ENCODE data around the gene KDELR1. TPM values are rescaled to one million over a fixed set of nuclear protein-coding genes. Genes with fewer than 3 reads are reported as not detected.
A peak's percentile ranks its signal among the peaks of the same experiment; 100 is the strongest.

Gene KDELR1
- 80.2 and 87.8 TPM in 2 replicates for total RNA-seq

DNA sequence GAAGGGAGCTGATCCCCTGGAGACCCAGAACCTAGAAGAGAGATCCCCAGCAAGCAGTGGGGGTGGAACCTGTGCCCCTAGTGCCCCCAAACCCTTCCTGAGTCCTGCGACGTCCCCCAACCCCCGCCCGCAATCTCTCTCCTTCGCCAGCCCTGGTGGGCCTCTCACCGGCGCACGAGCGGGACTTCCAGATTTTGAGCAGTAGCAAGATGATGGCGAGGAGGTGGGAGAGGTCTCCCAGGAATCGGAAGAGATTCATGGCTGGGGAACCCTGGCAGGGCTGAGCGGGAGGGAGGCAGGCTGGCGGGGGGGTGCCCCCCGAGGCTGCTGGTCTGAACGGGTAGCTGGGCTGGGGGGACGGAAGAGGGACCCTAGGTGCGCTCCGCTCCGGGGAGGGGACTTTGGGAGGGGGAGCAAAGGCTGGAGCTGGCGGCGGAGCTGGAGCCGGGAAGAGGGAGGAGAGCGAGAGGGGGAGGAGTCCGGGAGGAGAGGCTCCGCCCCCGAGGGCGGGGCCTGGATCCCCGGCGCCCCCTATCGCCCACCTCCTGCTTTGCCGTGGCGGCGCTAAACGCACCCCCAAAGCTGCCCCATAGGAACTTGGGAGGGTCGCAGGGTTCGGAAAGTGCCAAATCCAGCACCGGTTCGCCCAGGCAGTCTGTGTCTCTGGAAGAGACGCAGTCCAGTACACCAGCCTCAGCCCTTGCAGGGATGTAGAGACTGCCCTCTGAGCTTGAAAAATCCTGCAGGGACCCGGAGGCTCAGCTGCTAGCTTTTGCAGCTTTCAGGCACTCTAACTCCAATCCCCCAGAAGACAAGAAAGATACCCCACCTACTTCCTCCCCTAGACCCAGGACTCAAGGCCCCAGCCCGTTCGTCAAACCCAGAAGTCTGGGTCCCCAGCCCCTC, at the start of gene KDELR1:
KDELR1 (minus strand) TSS at position 452 of the 906 bp plus-strand sequence; CDS start at position 259, 193 bp downstream.
- Mint-ChIP-seq H3K4me3 (ENCODE audit: low read depth) (peak within 1 kb of the TSS; percentile 99), H3K4me1 (ENCODE audit: low read depth) (peaks cover 16% of the 10 kb centered on the region)
- intact Hi-C loops (cut with micrococcal nuclease), result loop anchor here (1.0 kb wide), 1 partner anchor 27 kb away; the partner anchor contains the start of gene SYNGR4

DNA sequence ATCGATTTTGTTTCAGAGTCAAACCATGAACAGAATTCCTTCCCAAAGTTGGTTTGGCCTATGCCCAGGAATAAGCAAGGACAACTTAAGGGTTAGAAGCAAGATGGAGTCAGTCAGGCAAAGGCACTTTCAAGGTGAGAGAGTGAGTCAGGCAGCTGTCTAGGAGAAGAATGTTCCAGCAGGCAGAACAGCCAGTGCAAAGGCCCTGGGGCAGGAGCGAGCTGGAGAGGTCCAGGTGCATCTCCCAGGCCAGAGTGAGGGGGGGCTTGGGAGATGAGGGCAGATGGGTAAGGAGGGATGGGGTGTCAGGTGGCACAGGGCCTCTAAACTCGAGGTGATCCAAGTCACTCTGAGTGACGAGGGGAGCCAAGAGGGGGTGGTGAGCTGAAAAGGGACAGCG, 45.2 kb upstream of the KDELR1 start:
- peaks cover 10% of the 10 kb centered on the region for H3K27me3 Mint-ChIP-seq (ENCODE audit: low read depth)
- H3K4me3 Mint-ChIP-seq (ENCODE audit: low read depth), result no peak overlapping the region
- H3K36me3 Mint-ChIP-seq (ENCODE audit: low read depth), result no peaks in the 10 kb centered on the region
- H3K9me3 Mint-ChIP-seq, result no peaks in the 10 kb centered on the region
- no peak for DNase-seq (ENCODE audit: low spot score)
- intact Hi-C loops (cut with micrococcal nuclease), result no loop called here
- H3K27ac Mint-ChIP-seq, result no peak overlapping the region
- no peaks in the 10 kb centered on the region for H3K4me1 Mint-ChIP-seq (ENCODE audit: low read depth)

More for the DNA sequence above, at the start of gene KDELR1:
- peak; percentile 69 for DNase-seq (ENCODE audit: low spot score)
- Mint-ChIP-seq H3K27ac (peak within 1 kb of the TSS; percentile 97), H3K36me3 (ENCODE audit: low read depth) (peaks cover 19% of the 10 kb centered on the region), H3K9me3 (no peaks in the 10 kb centered on the region), H3K27me3 (ENCODE audit: low read depth) (peaks cover 35% of the 10 kb centered on the region)

- Mint-ChIP-seq H3K27me3 (ENCODE audit: low read depth) (peaks cover 4% of the 10 kb centered on the region), H3K9me3 (no peaks in the 10 kb centered on the region), H3K4me3 (ENCODE audit: low read depth) (no peak overlapping the region), H3K4me1 (ENCODE audit: low read depth) (no peaks in the 10 kb centered on the region), H3K27ac (no peak overlapping the region), H3K36me3 (ENCODE audit: low read depth) (no peaks in the 10 kb centered on the region)
- intact Hi-C loops (cut with micrococcal nuclease), result no loop called here
- no peak for DNase-seq (ENCODE audit: low spot score)
Observed at GRCh38 chr19:48433337-48433736, 42.0 kb upstream of the KDELR1 start.

GRCh38 chr19:48428670-48429069, 37.3 kb upstream of the KDELR1 start:
- Mint-ChIP-seq H3K36me3 (ENCODE audit: low read depth) (no peaks in the 10 kb centered on the region), H3K4me3 (ENCODE audit: low read depth) (no peak overlapping the region), H3K4me1 (ENCODE audit: low read depth) (peaks cover 5% of the 10 kb centered on the region), H3K27ac (no peak overlapping the region), H3K9me3 (no peaks in the 10 kb centered on the region), H3K27me3 (ENCODE audit: low read depth) (no peaks in the 10 kb centered on the region)
- no peak for DNase-seq (ENCODE audit: low spot score)
- intact Hi-C loops (cut with micrococcal nuclease), result no loop called here

GRCh38 chr19:48424694-48425219, 33.4 kb upstream of the KDELR1 start:
- no peak for DNase-seq (ENCODE audit: low spot score)
- no peak overlapping the region for H3K4me3 Mint-ChIP-seq (ENCODE audit: low read depth)
- H3K27ac Mint-ChIP-seq, result peak overlapping the region; percentile 3
- H3K36me3 Mint-ChIP-seq (ENCODE audit: low read depth), result no peaks in the 10 kb centered on the region
- no peaks in the 10 kb centered on the region for H3K9me3 Mint-ChIP-seq
- no peaks in the 10 kb centered on the region for H3K27me3 Mint-ChIP-seq (ENCODE audit: low read depth)
- peaks cover 5% of the 10 kb centered on the region for H3K4me1 Mint-ChIP-seq (ENCODE audit: low read depth)
- intact Hi-C loops (cut with micrococcal nuclease), result no loop called here

GRCh38 chr19:48421548-48421947, 30.2 kb upstream of the KDELR1 start:
- intact Hi-C loops (cut with micrococcal nuclease), result no loop called here
- no peak for DNase-seq (ENCODE audit: low spot score)
- Mint-ChIP-seq H3K4me3 (ENCODE audit: low read depth) (no peak overlapping the region), H3K27me3 (ENCODE audit: low read depth) (peaks cover under 1% of the 10 kb centered on the region), H3K27ac (no peak overlapping the region), H3K36me3 (ENCODE audit: low read depth) (no peaks in the 10 kb centered on the region), H3K4me1 (ENCODE audit: low read depth) (peaks cover 21% of the 10 kb centered on the region), H3K9me3 (no peaks in the 10 kb centered on the region)

- H3K36me3 Mint-ChIP-seq (ENCODE audit: low read depth), result no peaks in the 10 kb centered on the region
- peak overlapping the region; percentile 67 for H3K4me3 Mint-ChIP-seq (ENCODE audit: low read depth)
- no peaks in the 10 kb centered on the region for H3K9me3 Mint-ChIP-seq
- intact Hi-C loops (cut with micrococcal nuclease), result loop anchor here (1.0 to 2.0 kb wide), 3 partner anchors 17 to 56 kb away; partner anchors contain the start of genes GRWD1 and TMEM143
- DNase-seq (ENCODE audit: low spot score), result peak; percentile 67
- H3K27ac Mint-ChIP-seq, result peak overlapping the region; percentile 93
- H3K4me1 Mint-ChIP-seq (ENCODE audit: low read depth), result peaks cover 20% of the 10 kb centered on the region
- H3K27me3 Mint-ChIP-seq (ENCODE audit: low read depth), result peaks cover 10% of the 10 kb centered on the region
Observed at GRCh38 chr19:48419158-48419920, 28.0 kb upstream of the KDELR1 start.

- Mint-ChIP-seq H3K4me3 (ENCODE audit: low read depth) (peak overlapping the region; percentile 67), H3K27ac (peak overlapping the region; percentile 93), H3K4me1 (ENCODE audit: low read depth) (peaks cover 26% of the 10 kb centered on the region), H3K36me3 (ENCODE audit: low read depth) (no peaks in the 10 kb centered on the region), H3K9me3 (no peaks in the 10 kb centered on the region), H3K27me3 (ENCODE audit: low read depth) (peaks cover 16% of the 10 kb centered on the region)
- DNase-seq (ENCODE audit: low spot score), result no peak
- intact Hi-C loops (cut with micrococcal nuclease), result loop anchor here (1.0 to 2.0 kb wide), 3 partner anchors 16 to 55 kb away; partner anchors contain the start of genes GRWD1 and TMEM143
Observed at GRCh38 chr19:48418317-48419064, 27.1 kb upstream of the KDELR1 start.

DNA sequence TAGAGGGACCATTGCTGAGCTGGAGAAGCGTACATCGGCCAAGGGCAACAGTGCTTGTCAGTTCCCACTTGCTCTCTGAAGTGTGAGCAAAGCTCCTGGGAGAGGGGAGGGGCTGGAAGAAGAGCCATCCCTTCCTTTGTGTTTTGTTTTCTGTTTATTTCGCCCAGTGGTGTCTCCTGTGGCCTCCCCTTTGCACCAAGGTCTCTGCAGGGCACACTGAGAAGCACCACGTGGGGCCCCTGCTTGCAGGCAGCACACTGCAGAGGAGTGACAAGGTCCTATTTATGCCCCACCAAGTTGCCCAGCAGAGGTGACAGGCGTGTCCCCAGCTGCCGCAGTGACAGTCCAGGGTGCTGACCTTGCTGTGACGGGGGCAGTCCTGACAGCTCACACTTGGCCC, 26.1 kb upstream of the KDELR1 start:
- Mint-ChIP-seq H3K4me3 (ENCODE audit: low read depth) (no peak overlapping the region), H3K9me3 (no peaks in the 10 kb centered on the region), H3K27ac (no peak overlapping the region)

GRCh38 chr19:48415806-48416221, 24.5 kb upstream of the KDELR1 start:
- Mint-ChIP-seq H3K27ac (no peak overlapping the region), H3K27me3 (ENCODE audit: low read depth) (peaks cover 18% of the 10 kb centered on the region)
- intact Hi-C loops (cut with micrococcal nuclease), result no loop called here

More for the DNA sequence above, 26.1 kb upstream of the KDELR1 start:
- H3K27me3 Mint-ChIP-seq (ENCODE audit: low read depth), result peaks cover 18% of the 10 kb centered on the region
- H3K36me3 Mint-ChIP-seq (ENCODE audit: low read depth), result no peaks in the 10 kb centered on the region
- DNase-seq (ENCODE audit: low spot score), result no peak
- peaks cover 26% of the 10 kb centered on the region for H3K4me1 Mint-ChIP-seq (ENCODE audit: low read depth)
- intact Hi-C loops (cut with micrococcal nuclease), result no loop called here

GRCh38 chr19:48415395-48415794, 24.0 kb upstream of the KDELR1 start:
- Mint-ChIP-seq H3K36me3 (ENCODE audit: low read depth) (no peaks in the 10 kb centered on the region), H3K27me3 (ENCODE audit: low read depth) (peaks cover 18% of the 10 kb centered on the region), H3K27ac (no peak overlapping the region), H3K4me3 (ENCODE audit: low read depth) (peak overlapping the region; percentile 56), H3K9me3 (no peaks in the 10 kb centered on the region), H3K4me1 (ENCODE audit: low read depth) (peaks cover 26% of the 10 kb centered on the region)
- DNase-seq (ENCODE audit: low spot score), result peak; percentile 65
- intact Hi-C loops (cut with micrococcal nuclease), result no loop called here

More at GRCh38 chr19:48415806-48416221, 24.5 kb upstream of the KDELR1 start:
- DNase-seq (ENCODE audit: low spot score), result no peak
- Mint-ChIP-seq H3K4me1 (ENCODE audit: low read depth) (peaks cover 26% of the 10 kb centered on the region), H3K4me3 (ENCODE audit: low read depth) (peak overlapping the region; percentile 56), H3K36me3 (ENCODE audit: low read depth) (no peaks in the 10 kb centered on the region), H3K9me3 (no peaks in the 10 kb centered on the region)

All from activated T-helper 2 cell treated with anti-CD3 and anti-CD28 coated beads, Interferon-gamma antibody, Interleukin-2, Interleukin-4, amounts not matched to agents 10 μg/mL and 5 μg/mL and 100 μg/mL, durations not matched to agents 14 hours and 24 hours and 36 hours (primary cell).